ENCODE measurements around the gene TMEFF2.

Gene TMEFF2, protein sequence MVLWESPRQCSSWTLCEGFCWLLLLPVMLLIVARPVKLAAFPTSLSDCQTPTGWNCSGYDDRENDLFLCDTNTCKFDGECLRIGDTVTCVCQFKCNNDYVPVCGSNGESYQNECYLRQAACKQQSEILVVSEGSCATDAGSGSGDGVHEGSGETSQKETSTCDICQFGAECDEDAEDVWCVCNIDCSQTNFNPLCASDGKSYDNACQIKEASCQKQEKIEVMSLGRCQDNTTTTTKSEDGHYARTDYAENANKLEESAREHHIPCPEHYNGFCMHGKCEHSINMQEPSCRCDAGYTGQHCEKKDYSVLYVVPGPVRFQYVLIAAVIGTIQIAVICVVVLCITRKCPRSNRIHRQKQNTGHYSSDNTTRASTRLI
- total RNA-seq: 0 reads per million in 4 donors

DNA sequence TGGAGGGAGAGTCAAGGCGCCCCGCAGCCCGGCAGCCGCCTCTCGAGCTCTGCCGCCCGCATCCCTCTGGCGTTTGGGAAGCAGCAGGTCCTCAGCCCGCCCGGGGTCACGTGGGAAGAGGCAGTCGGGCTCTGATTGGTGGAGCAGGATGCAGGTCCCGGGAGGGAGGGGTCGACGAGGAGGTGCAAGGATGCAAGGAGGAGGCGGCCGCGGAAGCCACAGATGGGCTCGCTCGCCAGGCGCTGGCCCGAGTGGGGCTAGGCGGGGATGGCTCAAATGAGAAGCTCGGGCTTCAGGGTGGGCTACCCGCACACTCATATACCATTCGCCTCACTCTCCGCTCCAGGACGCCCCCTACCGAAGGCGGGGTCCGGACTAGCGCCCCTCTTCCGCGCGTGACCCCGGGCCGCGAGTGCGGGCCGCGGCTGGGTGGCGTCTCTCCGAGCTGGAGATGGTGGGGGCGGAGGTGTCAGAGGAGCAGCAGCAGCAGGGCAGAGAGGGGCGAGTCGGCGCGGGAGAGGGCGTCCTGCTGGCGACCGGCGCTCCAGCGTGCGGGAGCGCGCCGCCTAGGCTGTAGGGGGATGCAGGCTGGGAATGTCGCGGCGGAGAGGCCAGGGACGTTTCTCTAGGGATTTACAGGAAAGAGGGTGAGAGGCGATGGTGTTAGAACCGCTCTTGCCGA is at the start of gene TMEFF2:
TMEFF2 (minus strand) TSS at position 68 of the 682 bp plus-strand sequence. CDS start 409 bp downstream, outside the sequence.
- DNase-seq: peak in 3 of 5 donors; percentile 6 to 34 (median 21)

DNA sequence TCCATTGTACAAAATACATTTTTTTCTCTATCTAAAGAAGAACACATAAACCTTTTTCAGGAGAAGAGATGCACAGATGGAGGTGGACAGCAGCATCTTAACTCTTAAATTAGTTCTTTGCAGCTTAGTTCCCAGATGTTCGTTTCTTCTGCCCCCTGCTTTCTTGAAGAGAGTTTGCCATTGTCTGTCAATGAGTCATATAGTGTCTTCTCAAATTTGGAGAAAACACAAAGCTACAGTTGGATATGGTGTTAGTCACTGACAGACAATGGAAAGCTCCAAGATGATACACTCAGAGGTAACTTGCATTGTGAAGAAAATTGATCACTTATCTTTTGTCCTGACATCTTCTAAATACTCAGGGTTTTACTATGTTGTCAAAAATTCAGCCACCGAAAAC is 48.8 kb upstream of the TMEFF2 start:
- no peak for DNase-seq

DNA sequence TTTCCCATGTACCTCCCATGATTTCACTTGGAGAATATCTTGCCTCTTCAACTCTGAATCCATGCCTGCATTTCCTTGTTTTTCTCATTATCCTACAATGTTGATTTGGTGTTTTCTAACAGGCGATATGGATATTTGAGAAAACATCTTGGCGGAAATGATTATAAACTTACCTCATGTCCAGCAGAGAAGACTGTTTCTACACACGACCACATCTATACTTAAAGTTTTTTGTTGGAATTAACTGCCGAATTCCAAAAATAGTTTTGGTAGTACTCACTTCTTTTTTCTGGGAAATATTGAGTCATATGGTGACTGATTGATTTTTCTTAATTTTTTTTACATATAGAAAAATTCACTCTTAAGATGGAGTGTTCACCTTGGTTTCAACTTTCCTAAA is 41.4 kb upstream of the TMEFF2 start:
- no peak for DNase-seq

DNA sequence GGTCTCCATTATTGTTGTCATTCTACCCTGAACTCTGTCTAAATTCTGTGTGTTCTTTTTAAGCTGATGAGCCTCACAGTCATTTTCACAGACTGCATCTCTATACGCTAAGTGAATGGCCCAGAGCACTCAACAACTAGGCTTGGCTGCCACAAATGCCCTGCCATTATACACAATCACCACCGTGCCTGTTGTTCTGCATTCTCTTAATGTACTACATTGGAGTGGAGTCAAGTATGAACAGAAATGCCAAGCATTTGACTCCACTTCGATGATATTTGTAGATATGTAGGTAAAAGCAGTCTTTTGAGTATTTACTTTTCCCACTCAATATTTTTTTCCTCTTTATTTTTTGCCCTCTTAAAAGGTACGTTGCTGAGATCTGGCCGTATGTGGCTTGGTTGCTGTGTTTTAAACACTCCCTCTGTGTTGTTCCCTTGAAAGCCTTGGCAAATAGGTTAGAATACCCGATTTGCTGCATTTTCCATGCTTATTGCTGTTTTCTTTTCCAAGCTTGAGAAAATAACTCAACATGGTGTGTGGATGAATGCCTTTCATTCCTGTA is 36.2 kb upstream of the TMEFF2 start:
- no peak for DNase-seq

DNA sequence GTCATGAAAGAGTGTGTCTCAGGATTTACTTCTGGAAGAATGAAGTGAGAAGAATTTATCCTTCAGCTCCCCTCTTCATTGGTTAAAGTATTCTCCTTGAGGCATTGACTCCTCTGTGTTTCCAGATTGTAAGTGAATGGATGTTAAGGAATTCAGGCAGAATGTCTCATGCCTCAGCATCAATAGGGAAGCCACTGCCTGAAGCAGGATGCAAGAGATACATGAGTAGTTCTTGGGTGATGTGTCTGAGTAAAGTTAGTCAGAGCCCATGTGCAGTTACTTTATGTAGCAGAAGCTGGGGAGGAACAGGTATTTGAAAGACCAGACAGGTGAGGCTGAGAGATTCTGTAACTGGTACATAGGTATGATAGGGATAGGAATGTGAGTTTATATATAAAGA is 34.0 kb upstream of the TMEFF2 start:
- DNase-seq: no peak

DNA sequence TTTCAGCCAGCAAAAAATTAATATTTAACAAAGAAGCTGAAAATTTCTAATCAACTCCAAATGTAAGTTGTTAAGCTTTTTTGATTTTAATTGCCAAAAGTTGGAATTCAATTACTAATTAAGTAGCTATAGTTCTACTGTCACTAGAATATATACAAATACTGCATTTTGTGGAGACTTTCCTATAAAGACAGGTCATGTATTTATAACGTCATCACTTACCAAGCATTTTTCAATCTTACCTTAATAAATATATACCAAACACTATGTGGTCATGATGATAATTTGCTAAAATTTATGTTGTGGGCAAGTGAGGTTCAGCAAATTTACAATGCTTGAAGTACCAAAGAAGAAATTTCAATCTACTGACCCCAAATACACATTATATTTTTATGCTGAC is 24.2 kb upstream of the TMEFF2 start:
- DNase-seq: no peak

DNA sequence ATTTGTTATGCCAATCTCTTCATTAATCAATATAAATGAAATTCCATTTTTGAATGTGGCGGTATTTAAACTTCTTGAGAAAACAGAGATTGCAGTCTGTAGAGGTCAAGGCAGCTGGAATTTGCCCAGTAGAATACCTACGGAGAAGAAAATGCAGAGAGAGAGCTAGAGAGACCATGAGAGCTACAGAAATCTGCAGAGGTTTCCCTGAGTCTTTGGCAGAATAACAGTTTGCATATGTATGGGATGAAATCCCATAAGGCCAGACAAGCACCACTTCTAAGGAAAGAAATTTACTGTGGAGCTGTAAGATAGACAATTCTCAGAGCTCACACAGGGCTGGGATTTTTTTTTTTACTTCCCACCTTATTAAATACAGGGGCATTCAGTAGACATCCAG is 23.6 kb upstream of the TMEFF2 start:
- DNase-seq: no peak

DNA sequence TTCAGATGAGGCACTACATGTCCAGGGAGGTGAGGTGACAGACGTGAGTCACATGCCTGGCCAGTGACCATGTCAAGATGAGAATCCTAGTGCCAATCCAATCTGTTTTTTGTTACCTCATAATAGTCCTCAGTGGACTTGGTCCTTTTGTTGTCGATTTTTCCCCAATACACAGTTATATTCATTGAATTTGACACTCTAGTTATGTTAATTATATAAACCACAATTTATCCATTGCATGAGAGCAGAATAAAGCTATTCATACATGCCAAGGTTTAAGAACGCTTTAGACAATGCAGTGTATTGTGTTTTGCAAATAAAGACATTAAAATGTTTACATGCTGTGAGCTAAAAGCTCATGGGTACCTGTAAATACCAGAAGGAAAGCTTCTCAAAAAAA is 21.6 kb upstream of the TMEFF2 start:
- no peak for DNase-seq

DNA sequence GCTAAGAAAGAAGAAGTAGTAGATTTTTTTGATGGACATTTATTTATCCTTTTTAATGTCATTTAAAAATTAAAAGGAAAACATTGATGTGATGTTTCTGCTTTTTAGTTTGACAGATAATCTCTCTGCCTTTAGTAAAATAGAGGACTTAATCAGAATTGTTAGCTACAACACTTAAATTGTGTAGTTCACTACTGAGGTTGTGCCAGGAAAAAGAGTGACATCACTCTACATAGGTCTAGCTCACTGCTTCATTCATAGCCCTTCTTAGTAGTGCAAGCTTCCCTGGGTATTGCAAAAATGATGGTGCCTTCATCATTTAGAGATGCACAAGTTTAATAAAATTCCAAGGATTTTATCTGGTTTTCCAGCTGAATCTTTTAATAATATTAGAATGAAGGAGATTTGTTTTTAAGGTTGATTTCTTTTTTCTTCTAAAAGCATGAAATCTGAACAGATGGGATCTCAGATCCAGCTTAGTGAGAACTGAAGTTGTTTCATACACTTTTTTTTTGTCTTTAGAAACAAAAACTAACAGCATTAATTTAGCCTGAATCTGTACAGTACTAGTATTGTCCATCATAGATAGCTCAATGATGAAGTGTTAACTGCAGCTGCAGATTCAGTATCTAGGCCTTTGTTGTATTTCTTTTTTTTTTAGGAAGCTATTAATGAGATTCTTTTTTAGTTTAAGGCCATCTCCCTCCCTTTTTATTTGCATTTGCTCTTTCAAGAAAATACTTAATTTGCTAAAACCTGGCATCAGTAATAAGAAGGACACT is 20.6 kb upstream of the TMEFF2 start:
- no peak for DNase-seq

DNA sequence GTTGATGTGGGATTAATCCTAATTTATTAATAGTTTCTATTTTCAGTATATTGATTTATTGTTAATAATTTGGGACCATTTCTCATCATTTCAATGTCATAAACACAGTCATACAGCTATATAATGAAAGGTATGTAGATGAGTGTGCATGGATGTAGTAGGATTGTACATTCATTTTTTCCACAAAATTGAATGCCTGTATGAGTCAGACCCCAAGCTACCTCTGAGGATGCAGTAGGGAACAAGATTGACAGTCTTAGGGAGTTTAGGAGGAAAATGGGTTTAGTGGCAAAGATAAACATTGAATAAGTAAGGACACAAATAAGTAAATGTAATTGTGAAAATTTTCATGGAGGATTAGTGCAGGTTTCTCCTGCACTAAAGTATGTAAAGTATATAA is 14.1 kb upstream of the TMEFF2 start:
- DNase-seq: no peak

DNA sequence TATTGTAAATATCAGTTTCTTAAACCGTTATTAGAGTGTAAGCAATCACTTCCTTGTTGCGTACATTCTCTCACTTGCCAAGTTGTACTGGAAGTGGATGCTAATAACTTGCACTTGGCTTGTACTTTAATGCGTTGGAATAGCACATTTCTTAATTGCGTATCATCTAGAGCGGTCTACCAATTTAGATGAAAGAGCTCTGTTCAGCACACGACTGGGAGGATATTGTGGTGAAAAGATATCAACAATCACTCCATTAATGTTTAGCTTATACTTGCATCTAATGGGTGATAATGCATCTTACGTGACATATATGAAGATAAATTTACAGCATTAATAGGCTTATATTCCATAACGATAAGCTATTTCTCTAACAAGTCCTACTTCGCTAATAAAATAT is 11.7 kb upstream of the TMEFF2 start:
- DNase-seq: no peak

DNA sequence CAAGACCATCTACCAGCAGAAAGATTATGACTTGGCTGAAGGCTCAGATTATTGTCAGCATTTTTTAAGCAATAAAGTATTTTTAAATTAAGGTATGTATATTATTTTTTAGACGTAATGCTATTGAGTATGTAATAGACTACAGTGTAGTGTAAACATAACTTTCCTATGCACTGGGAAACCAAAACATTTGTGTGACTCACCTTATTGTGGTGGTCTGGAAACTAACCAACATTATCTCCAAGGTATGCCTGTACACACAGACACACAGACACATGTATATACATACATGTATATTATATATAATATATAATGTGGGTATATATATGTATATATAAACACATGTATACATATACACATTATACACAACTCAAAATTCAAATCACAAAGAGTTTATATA is 9.1 kb upstream of the TMEFF2 start:
- DNase-seq: no peak

DNA sequence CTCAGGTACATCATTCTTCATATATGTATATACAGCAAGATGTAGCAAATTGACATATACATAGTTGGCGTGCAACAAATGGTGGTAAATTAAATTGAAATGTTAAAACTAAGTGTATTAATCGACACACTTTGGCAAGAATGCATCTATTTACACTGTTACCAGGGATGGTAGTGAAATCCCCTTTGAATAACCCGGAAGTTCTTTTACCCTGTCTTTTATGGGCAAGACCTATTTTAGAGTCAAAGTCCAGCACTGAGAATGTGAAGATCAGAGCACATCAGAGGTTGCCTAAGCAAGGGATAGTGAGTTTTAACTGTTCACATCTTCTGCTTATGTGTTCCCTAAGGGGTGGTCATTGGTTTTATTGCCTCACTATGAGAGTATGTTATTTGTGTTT is 7.6 kb upstream of the TMEFF2 start:
- no peak for DNase-seq

DNA sequence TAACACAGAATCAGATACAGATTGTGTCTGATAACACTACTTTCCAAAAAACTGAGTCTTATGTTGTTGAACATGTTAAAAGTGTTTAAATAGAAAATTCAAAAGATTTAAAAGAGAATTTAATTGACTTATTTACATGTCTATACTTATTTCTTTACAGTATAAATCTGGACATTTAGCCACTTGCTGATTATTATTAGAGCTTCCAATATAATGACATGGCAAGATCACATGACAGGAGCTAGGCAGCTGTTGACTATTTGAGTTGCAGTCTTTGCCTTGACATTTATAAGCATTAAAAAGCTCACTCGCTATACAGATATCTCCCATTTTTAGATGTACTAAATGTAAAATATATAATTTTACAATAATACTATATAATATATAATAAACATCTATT is 6.4 kb upstream of the TMEFF2 start:
- DNase-seq: no peak

DNA sequence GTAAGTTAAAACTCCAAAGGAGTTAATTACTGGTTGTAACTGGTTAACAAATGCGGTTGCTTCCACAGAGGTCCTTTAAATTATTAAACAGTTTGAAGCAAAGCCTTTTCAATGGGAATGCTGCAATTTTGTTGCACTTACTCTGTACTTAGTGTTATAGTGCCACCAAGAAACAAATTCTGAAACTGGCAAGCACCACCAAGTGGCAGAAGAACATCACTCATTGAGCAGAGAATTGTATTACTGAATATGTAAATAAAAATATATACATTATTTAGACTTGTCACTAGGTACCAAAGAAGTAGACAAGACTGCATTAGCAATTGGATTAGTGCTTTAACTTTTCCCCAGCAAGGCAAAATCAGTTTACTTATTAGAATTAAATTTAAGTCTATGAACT is 2.6 kb upstream of the TMEFF2 start:
- DNase-seq: no peak

DNA sequence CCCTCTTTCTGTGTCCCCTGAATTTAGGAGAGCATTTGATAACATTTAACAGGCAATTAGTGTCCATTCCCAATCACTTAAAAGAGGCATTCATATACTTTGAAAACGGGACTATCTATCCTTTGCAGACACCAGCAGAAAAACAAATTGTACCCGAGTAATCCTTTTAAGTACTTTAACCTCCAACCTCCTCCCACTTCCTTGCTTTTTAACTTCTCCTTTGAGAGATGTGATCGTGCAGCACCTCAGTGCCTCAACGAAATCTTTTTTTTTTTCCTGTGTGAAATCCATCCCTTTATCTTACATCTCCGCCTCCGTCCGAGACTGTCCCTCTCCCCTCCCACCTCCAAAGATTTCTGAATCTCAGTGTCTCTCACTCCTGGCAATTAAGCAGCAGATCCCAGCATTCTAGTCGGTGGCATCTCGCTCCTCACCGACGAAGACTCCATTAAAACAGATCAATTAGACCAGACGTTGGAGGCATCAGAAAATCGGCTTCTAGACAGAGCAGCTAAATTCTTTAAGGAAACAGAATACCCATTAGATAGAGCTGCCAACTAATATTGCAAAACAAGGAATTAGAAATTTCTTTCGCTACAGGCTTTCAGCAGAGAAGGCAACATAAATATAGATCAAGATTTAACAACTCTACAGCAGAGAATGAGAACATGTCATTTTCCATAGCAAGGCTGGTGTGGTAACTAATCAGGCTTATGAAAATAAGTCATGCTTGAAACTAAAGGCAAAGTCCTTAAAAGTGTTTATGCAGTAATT is 1.9 kb upstream of the TMEFF2 start:
- no peak for DNase-seq

DNA sequence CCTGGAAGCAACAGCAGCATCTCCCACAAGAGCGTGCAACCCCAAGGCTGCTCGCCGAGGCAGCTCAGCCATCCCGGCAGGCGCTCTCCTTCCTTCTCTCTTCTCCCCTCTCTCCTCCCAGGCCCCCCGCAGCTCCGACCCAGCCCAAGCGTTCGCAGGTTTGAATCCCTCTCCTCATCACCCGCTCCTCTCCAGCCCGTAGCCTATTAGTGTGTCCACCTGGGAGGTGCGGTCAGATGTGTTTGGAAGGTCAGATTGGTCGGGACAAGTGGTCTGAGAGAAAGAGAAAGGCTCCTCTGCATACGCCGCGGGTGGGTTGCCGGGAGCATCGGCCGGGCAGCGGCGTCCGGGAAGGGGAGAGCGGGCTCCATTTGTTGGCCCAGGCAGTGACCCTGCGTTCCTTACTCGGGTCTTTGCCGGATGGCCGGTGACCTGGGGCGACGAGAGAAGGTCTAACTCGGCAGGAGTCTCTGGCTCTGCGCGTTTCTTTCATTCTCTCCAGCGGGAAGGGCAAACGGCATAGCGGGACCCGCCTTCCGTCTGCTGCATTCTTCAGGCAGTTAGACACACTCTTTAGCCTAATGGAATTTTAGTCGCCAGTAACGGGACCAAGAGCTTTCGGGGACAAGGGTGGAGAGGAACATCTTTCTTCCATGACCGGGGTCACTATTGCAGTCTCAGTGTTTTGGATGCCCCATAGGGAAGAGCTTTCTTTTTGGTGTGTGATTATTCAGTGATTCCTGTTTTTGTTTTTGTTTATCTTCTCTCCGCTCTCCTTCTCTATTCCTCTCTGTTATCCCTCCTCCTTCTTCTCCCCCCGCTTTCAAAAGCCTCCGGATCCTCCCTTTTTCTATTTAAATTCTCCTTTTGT is 1.1 kb upstream of the TMEFF2 start:
- DNase-seq: no peak

DNA sequence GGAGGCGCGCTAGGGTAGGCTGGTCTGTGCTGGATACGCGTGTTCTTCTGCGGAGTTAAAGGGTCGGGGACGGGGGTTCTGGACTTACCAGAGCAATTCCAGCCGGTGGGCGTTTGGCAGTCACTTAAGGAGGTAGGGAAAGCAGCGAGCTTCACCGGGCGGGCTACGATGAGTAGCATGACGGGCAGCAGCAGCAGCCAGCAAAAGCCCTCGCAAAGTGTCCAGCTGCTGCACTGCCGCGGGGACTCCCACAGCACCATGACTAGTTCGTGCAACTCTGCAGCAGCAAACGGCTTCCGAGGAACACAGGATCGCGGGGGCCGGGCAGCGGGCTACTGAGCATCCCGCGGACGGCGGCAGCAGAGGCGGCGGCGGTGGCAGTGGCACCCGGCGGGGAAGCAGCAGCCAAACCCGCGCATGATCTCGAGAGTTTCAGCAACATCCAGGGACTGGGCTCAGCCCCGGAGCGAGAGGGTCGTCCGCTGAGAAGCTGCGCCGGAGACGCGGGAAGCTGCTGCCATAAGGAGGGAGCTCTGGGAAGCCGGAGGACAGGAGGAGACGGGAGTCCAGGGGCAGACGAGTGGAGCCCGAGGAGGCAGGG is 368 bp downstream of the TMEFF2 start:
- DNase-seq: peak in 1 of 5 donors; percentile 2

DNA sequence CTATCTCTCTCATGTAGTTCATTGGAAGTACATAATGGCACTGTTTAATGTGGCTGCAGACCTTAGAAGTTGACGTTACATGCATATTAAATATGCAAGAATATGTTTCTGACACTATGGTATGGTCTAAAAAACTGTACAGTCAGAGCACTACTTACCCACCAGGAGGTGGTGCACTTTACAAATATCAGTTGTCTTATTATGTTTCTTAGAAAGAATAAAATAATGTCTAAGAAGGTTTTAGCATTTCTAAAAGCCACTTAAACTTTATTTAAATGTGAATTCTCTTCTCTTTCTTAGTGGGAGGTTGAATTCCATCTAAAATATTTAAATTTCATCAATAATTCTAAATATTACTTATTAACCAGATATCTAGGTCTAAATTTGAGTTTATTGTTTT is 4.3 kb downstream of the TMEFF2 start:
- DNase-seq: no peak

DNA sequence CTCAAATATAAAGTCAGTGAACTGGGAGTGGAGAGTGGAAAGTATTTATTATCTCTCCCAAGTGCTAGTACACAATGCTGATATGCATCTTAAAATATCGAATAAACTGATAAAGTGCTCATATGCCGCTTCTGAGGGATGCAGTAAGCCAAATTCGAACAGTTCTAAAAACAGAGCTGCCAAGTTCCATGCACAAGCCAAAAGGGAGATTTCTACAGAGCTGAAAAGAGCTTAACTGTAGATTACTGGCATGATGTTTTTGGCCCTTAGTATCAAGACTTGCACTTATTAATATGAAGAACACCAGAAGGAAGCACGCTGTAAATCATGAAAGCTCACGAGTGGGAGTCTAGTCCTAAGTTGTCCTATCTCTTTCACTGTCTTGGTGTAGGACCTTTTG is 7.9 kb downstream of the TMEFF2 start:
- DNase-seq: no peak

DNA sequence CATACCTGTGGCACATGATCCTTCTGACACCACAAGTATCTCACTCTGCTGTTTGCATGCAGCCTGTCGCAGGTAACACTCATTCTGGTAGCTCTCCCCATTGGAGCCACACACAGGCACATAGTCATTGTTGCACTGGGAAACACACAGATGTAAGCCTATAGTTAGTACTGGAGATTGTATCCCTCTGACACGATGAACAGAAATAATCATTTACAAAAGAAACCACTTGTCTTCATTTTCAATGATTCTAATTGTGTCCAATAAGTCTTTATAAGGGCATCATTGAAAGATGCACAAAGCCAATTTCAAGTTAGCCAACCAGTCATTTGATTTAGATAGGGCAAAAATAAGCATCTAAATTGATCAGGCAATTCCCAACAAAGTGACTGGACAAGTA is 10.4 kb downstream of the TMEFF2 start:
- no peak for DNase-seq
